GM23338 (cell line): ENCODE data around the gene NXPH4. TPM values are rescaled to one million over a fixed set of nuclear protein-coding genes. Genes with fewer than 3 reads are reported as not detected.

Source experiments
- ATAC-seq: fragments of 200-7000 bp; cut with Tn5 transposase; 3 replicates; pipeline ENCODE4 v1.9.1; 2020
- DNase-seq: peaks from one replicate; pipeline ENCODE4 v3.0.0-alpha.2; 2015; ENCODE audit warnings: low spot score
- H2AFZ ChIP-seq: fragments of 200-600 bp; sonication (generic); 2 replicates; pipeline ENCODE4 v1.8.0; 2016; ENCODE audit warnings: antibody characterized with exemption, mild to moderate bottlenecking, moderate library complexity
- H3F3A ChIP-seq: fragments of 200-600 bp; sonication (generic); replicated peaks from 2 replicates; pipeline ENCODE4 v1.8.0; 2017; ENCODE audit warnings: antibody characterized with exemption, mixed run types, low read depth
- H3K27ac ChIP-seq: fragments of 200-600 bp; sonication (generic); 2 replicates; pipeline ENCODE4 v1.6.1; 2016; ENCODE audit warnings: low read depth
- H3K27me3 ChIP-seq: fragments of 200-600 bp; sonication (generic); 2 replicates; pipeline ENCODE4 v1.8.0; 2016; ENCODE audit warnings: mild to moderate bottlenecking, mixed run types, moderate library complexity; ENCODE audit not compliant: insufficient read depth
- H3K36me3 ChIP-seq: fragments of 200-600 bp; sonication (generic); 2 replicates; pipeline ENCODE4 v1.8.0; 2016; ENCODE audit warnings: mild to moderate bottlenecking; ENCODE audit not compliant: insufficient read depth
- H3K4me1 ChIP-seq: fragments of 200-600 bp; sonication (generic); 2 replicates; pipeline ENCODE4 v1.8.0; 2016; ENCODE audit warnings: mild to moderate bottlenecking, moderate library complexity; ENCODE audit not compliant: insufficient read depth
- H3K4me2 ChIP-seq: fragments of 200-600 bp; sonication (generic); 2 replicates; pipeline ENCODE4 v1.7.1; 2017; ENCODE audit warnings: mixed run types
- H3K4me3 ChIP-seq: fragments of 200-600 bp; sonication (generic); 2 replicates; pipeline ENCODE4 v1.6.1; 2016; ENCODE audit warnings: mixed run types
- H3K79me2 ChIP-seq: fragments of 200-600 bp; sonication (generic); replicated peaks from 2 replicates; pipeline ENCODE4 v1.8.0; 2017; ENCODE audit warnings: mild to moderate bottlenecking; ENCODE audit not compliant: insufficient read depth
- H3K9me2 ChIP-seq: fragments of 200-600 bp; sonication (generic); 2 replicates; pipeline ENCODE4 v1.8.0; 2017; ENCODE audit not compliant: insufficient read depth
- H4K20me1 ChIP-seq: fragments of 200-600 bp; sonication (generic); replicated peaks from 2 replicates; pipeline ENCODE4 v1.8.0; 2017; ENCODE audit warnings: mild to moderate bottlenecking; ENCODE audit not compliant: insufficient read depth
- H3K27ac Mint-ChIP-seq: 2 replicates; pipeline ENCODE4 v1.8.0; 2020; ENCODE audit warnings: inconsistent platforms, mild to moderate bottlenecking, moderate library complexity, mixed read lengths
- H3K27me3 Mint-ChIP-seq: 3 replicates; pipeline ENCODE4 v1.8.0; 2022; ENCODE audit warnings: low read depth, mild to moderate bottlenecking, moderate library complexity, mixed read lengths, inconsistent platforms; ENCODE audit not compliant: insufficient read depth, poor library complexity
- H3K36me3 Mint-ChIP-seq: 3 replicates; pipeline ENCODE4 v1.8.0; 2021; ENCODE audit warnings: low read depth, mild to moderate bottlenecking, inconsistent platforms, moderate library complexity, mixed read lengths
- H3K4me1 Mint-ChIP-seq: 3 replicates; pipeline ENCODE4 v1.8.0; 2020; ENCODE audit warnings: mild to moderate bottlenecking, inconsistent platforms, mixed read lengths
- H3K4me3 Mint-ChIP-seq: 3 replicates; pipeline ENCODE4 v1.8.0; 2021; ENCODE audit warnings: moderate library complexity, mild to moderate bottlenecking, inconsistent platforms, mixed read lengths
- H3K9me3 Mint-ChIP-seq: 3 replicates; pipeline ENCODE4 v1.8.0; 2020; ENCODE audit warnings: moderate library complexity, mild to moderate bottlenecking, inconsistent platforms, mixed read lengths
- ETS1 ChIP-seq: IDR thresholded peaks from 2 replicates; pipeline ENCODE4 v1.6.1; 2016; ENCODE audit warnings: antibody characterized with exemption
- EZH2 ChIP-seq: fragments of 200-600 bp; sonication (generic); IDR thresholded peaks from one replicate; pipeline ENCODE4 v1.8.0; 2017; ENCODE audit warnings: antibody characterized with exemption, mild to moderate bottlenecking, low read depth; ENCODE audit not compliant: unreplicated experiment
- JUNB ChIP-seq: IDR thresholded peaks from one replicate; pipeline ENCODE4 v1.6.1; 2016; ENCODE audit warnings: antibody characterized with exemption; ENCODE audit not compliant: unreplicated experiment
- POLR2AphosphoS5 ChIP-seq: IDR thresholded peaks from 2 replicates; pipeline ENCODE4 v1.6.1; 2016; ENCODE audit warnings: antibody characterized with exemption, low read depth
- REST ChIP-seq: IDR thresholded peaks from one replicate; pipeline ENCODE4 v1.6.1; 2018; ENCODE audit warnings: antibody characterized with exemption; ENCODE audit not compliant: unreplicated experiment
- polyA plus RNA-seq: library from polyadenylated mRNA; unstranded; fragments of >200 nt; fragmentation: Nextera tagmentation; extraction: Ambion mirVana; gene quantifications from 2 replicates; pipeline ENCODE4 v1.2.1, GENCODE V29; 2016
- total RNA-seq: library from RNA; depleted of rRNA; stranded (reverse); fragments of >200 nt; shearing (Covaris generic); gene quantifications from 2 replicates; pipeline ENCODE4 v1.2.3, GENCODE V29; 2014

NXPH4 gene
- total and polyA plus RNA-seq, 2 experiments from 2014 or later: 0.89 to 1.5 TPM

GRCh38 chr12:57229046-57229633 is 12.5 kb downstream of the NXPH4 start (continued):
- TF ChIP-seq REST: no peak
- no peak for TF ChIP-seq ETS1
- TF ChIP-seq POLR2AphosphoS5: no peak

- Histone ChIP-seq H3K4me2 (peak within 1 kb of the TSS; percentile 100), H3K27ac (peak within 1 kb of the TSS; percentile 93), H3K4me3 (peak within 1 kb of the TSS; percentile 95), H2AFZ (peak within 1 kb of the TSS; percentile 77; the same call in 1 of the 2 replicates), H3K4me1 (peaks cover 45% of the 10 kb centered on the region), H4K20me1 (peaks cover 34% of the 10 kb centered on the region), H3K9me2 (no peaks in the 10 kb centered on the region), H3K27me3 (peaks cover 55% of the 10 kb centered on the region), H3F3A (peaks cover 52% of the 10 kb centered on the region), H3K36me3 (peaks cover 26% of the 10 kb centered on the region), H3K79me2 (peaks cover 25% of the 10 kb centered on the region)
- H3K4me3 Mint-ChIP-seq: peak within 1 kb of the TSS; percentile 97
- ATAC-seq (peak; percentile 41), DNase-seq (peak; percentile 99)
- H3K4me1 Mint-ChIP-seq: peaks cover 65% of the 10 kb centered on the region
- H3K36me3 Mint-ChIP-seq: peaks cover 55% of the 10 kb centered on the region
- TF ChIP-seq EZH2: no peak
- TF ChIP-seq JUNB: peak; percentile 5
- peak; percentile 81 for TF ChIP-seq POLR2AphosphoS5
- TF ChIP-seq ETS1: peak; percentile 27; the same call in 1 of the 2 replicates
- H3K27me3 Mint-ChIP-seq: peaks cover 59% of the 10 kb centered on the region
- H3K9me3 Mint-ChIP-seq: no peaks in the 10 kb centered on the region; the same call in 2 of the 3 replicates
- H3K27ac Mint-ChIP-seq: peak within 1 kb of the TSS; percentile 100
Measured at GRCh38 chr12:57229634-57230380, 13.2 kb downstream of the NXPH4 start, which contains the start of gene SHMT2. TSS of gene SHMT2 (plus strand) at chr12:57229711. CDS start at chr12:57229779, 68 bp downstream.
